ENCODE measurements around the gene KIF26B. TPM values are rescaled to one million over a fixed set of nuclear protein-coding genes. Genes with fewer than 3 reads are reported as not detected.
A peak's percentile ranks its signal among the peaks of the same experiment; 100 is the strongest.

The KIF26B gene
- total and polyA plus RNA-seq, 2 experiments from 2014 or later, result 0.03 to 0.76 TPM

- DNase-seq (ENCODE audit: low spot score) (no peak), ATAC-seq (peak; percentile 51)
- no peaks in the 10 kb centered on the region for H3K27me3 ChIP-seq (ENCODE audit: insufficient read depth)
- no peak overlapping the region for H3K27ac ChIP-seq (ENCODE audit: low read depth)
- no peaks in the 10 kb centered on the region for H3K9me2 ChIP-seq (ENCODE audit: insufficient read depth)
- H3K4me3 ChIP-seq, result no peak overlapping the region
- H3K36me3 Mint-ChIP-seq (ENCODE audit: low read depth), result peaks cover 9% of the 10 kb centered on the region
- H3K36me3 ChIP-seq (ENCODE audit: insufficient read depth), result no peaks in the 10 kb centered on the region
- H3K4me2 ChIP-seq, result no peak overlapping the region
- no peak for TF ChIP-seq ZNF331 (CRISPR knock-in tag; IDR thresholded peaks at IDR 0.05; ENCODE audit: low read depth)
- no peak for TF ChIP-seq JUNB (IDR thresholded peaks at IDR 0.05; ENCODE audit: unreplicated experiment)
- no peak for TF ChIP-seq ZNF114 (CRISPR knock-in tag; IDR thresholded peaks at IDR 0.05)
- peak; percentile 10 to 18; a peak in 1 of 4 replicates for TF ChIP-seq CTCF (conservative IDR thresholded peaks at IDR 0.05; ENCODE audit: low read depth in 2 of 2)
- no peak for TF ChIP-seq POLR2AphosphoS5 (IDR thresholded peaks at IDR 0.05; ENCODE audit: low read depth)
- no peak for TF ChIP-seq CREB1 (CRISPR knock-in tag; IDR thresholded peaks at IDR 0.05; ENCODE audit: low read depth)
- no peaks in the 10 kb centered on the region for H3K4me1 ChIP-seq (ENCODE audit: insufficient read depth)
- H4K20me1 ChIP-seq (replicated peaks; ENCODE audit: insufficient read depth), result no peaks in the 10 kb centered on the region
- no peaks in the 10 kb centered on the region for H3F3A ChIP-seq (replicated peaks; ENCODE audit: low read depth)
- peak overlapping the region; percentile 63; the same call in 1 of the 2 replicates for H2AFZ ChIP-seq
- no peaks in the 10 kb centered on the region for H3K79me2 ChIP-seq (replicated peaks; ENCODE audit: insufficient read depth)
- H3K4me3 Mint-ChIP-seq, result no peak overlapping the region
- peaks cover 2% of the 10 kb centered on the region for H3K27me3 Mint-ChIP-seq (ENCODE audit: insufficient read depth, low read depth, poor library complexity)
- H3K4me1 Mint-ChIP-seq, result no peaks in the 10 kb centered on the region; the same call in 2 of the 3 replicates
- H3K9me3 Mint-ChIP-seq, result peaks cover 14% of the 10 kb centered on the region; the same call in 2 of the 3 replicates
- no peak overlapping the region for H3K27ac Mint-ChIP-seq
Measured at GRCh38 chr1:245285168-245285567, 130.4 kb downstream of the KIF26B start.

GRCh38 chr1:245288796-245289195 is 134.0 kb downstream of the KIF26B start:
- Mint-ChIP-seq H3K27ac (no peak overlapping the region), H3K4me1 (no peaks in the 10 kb centered on the region; the same call in 2 of the 3 replicates), H3K9me3 (no peaks in the 10 kb centered on the region), H3K27me3 (ENCODE audit: insufficient read depth, low read depth, poor library complexity) (no peaks in the 10 kb centered on the region), H3K36me3 (ENCODE audit: low read depth) (no peaks in the 10 kb centered on the region), H3K4me3 (no peak overlapping the region)
- Histone ChIP-seq H3K9me2 (ENCODE audit: insufficient read depth) (no peaks in the 10 kb centered on the region), H3K27ac (ENCODE audit: low read depth) (no peak overlapping the region), H4K20me1 (replicated peaks; ENCODE audit: insufficient read depth) (no peaks in the 10 kb centered on the region), H3K36me3 (ENCODE audit: insufficient read depth) (no peaks in the 10 kb centered on the region), H2AFZ (no peak overlapping the region), H3K27me3 (ENCODE audit: insufficient read depth) (no peaks in the 10 kb centered on the region), H3F3A (replicated peaks; ENCODE audit: low read depth) (no peaks in the 10 kb centered on the region), H3K79me2 (replicated peaks; ENCODE audit: insufficient read depth) (no peaks in the 10 kb centered on the region), H3K4me1 (ENCODE audit: insufficient read depth) (no peaks in the 10 kb centered on the region), H3K4me3 (no peak overlapping the region), H3K4me2 (no peak overlapping the region)
- DNase-seq (ENCODE audit: low spot score), result no peak
- no peak for ATAC-seq
- TF ChIP-seq ETS1 (IDR thresholded peaks at IDR 0.05) (no peak), CREB1 (CRISPR knock-in tag; IDR thresholded peaks at IDR 0.05; ENCODE audit: low read depth) (no peak), CTCF (conservative IDR thresholded peaks at IDR 0.05; ENCODE audit: low read depth in 2 of 2) (no peak), ZNF462 (CRISPR knock-in tag; IDR thresholded peaks at IDR 0.05) (no peak), EZH2phosphoT487 (IDR thresholded peaks at IDR 0.05; ENCODE audit: unreplicated experiment) (no peak), ZNF331 (CRISPR knock-in tag; IDR thresholded peaks at IDR 0.05; ENCODE audit: low read depth) (no peak), JUNB (IDR thresholded peaks at IDR 0.05; ENCODE audit: unreplicated experiment) (no peak)
